GM21423 (cell line): Measurements from ENCODE around the gene TUBA8.
A peak's percentile ranks its signal among the peaks of the same experiment; 100 is the strongest.
"Not testable (repeated sequence)": the region's sequence is repeated elsewhere in the genome, so short reads cannot be mapped to it uniquely, and the experiment has no call there.

Experiments
- ATAC-seq: cut with Tn5 transposase; IDR thresholded peaks from one replicate; pipeline ENCODE4 v1.9.1; 2021; ENCODE audit warnings: mild to moderate bottlenecking, moderate library complexity; ENCODE audit not compliant: unreplicated experiment

Gene TUBA8

DNA sequence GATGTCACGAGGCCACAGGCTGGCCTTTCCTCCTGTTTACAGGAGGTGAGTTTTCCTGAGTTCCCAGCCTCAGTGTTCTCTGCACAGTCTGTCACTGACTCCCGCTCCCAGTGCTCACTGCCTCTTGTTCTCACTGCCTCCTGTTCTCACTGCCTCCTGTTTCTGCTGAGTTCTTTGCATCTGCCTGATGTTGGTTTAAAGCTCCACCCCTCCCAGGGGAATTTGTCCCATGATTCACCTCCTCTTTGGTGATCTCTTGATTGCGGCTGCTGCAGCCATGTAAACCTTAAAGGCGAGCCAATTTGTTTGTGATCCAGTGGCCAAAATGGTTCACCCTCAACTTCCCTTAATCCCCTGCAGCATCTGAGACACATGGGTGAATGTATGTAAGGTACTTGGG is 6.0 kb upstream of the TUBA8 start:
- ATAC-seq = no peak

DNA sequence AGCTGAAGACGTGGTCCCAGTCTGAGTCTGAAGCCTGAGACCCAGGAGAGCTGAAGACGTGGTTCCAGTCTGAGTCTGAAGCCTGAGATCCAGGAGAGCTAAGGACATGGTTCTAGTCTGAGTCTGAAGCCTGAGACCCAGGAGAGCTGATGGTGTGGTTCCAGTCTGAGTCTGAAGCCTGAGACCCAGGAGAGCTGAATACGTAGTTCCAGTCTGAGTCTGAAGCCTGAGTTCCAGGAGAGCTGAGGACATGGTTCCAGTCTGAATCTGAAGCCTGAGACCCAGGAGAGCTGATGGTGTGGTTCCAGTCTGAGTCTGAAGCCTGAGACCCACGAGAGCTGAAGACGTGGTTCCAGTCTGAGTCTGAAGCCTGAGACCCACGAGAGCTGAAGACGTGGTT is 4.6 kb upstream of the TUBA8 start:
- ATAC-seq = not testable (repeated sequence)

DNA sequence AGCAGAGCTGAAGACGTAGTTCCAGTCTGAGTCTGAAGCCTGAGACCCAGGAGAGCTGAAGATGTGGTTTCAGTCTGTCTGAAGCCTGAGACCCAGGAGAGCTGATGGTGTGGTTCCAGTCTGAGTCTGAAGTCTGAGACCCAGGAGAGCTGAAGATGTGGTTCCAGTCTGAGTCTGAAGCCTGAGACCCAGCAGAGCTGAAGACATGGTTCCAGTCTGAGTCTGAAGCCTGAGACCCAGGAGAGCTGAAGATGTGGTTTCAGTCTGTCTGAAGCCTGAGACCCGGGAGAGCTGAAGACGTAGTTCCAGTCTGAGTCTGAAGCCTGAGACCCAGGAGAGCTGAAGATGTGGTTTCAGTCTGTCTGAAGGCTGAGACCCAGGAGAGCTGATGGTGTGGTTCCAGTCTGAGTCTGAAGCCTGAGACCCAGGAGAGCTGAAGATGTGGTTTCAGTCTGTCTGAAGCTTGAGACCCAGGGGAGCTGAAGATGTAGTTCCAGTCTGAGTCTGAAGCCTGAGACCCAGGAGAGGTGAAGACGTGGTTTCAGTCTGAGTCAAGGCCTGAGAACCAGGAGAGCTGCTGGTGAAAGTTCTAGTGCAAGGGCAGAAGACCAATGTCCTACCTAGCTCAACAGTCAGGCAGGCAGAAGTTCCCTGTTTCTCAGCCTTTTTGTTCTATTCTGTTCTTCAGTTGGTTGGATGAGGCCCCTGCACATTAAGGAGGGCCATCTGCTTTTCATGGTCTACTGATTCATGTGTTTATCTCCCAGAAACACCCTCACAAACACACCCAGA is 3.9 kb upstream of the TUBA8 start:
- peak; percentile 53 for ATAC-seq

DNA sequence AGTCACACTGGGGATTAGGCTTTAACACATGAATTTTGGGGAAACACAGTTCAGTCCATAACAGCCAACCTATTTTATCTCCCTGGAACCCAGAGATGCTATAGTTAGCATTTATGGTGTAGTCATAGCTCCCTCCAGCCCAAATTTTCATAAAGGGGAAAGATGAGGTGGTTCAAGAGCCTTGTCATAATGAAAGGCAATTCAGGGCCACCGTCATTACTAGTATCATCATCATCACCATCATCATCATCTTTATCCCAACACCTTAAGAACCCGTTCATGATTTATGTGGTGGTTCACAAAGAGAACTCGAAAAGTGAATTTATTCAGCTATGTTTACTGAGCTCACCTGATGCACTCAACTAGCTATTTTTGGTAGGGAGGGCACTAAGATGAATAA is 2.4 kb upstream of the TUBA8 start:
- ATAC-seq = no peak

DNA sequence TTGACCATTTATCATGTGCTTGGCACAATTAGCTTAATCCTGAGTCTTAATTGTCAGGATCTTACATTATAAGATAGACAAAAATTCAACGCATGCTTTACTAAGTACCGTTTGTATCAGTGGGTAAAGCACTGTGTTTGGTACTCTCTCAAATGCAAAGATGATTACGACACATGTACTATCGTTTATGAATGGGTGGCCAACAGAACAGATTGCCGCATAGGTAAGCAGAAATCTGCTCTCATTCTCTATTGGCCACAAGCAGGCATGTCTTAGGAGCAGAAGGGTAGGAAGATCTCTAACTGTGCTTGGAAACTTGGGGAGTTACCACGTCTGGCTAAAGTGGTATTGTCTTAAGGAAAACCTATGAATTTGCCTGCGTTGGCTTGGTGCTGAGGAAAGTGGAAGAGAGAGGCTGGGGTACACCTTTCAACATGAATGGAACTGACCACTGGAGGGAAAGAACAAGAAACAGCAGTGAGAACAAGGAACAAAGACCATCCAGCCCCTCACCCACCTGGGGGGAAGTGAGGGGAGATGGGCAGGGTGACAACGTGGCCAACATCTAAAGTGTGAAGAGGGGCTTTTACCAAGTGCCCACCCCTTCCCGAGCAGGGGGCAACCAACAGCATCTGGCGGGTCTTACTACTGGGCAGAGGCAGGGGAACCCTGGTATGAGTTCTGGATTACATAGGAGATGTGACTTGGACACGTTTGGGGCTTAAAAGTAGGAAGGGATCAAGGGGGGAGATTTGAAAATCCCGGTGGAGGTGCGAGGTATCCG is 1.0 kb upstream of the TUBA8 start:
- no peak for ATAC-seq

DNA sequence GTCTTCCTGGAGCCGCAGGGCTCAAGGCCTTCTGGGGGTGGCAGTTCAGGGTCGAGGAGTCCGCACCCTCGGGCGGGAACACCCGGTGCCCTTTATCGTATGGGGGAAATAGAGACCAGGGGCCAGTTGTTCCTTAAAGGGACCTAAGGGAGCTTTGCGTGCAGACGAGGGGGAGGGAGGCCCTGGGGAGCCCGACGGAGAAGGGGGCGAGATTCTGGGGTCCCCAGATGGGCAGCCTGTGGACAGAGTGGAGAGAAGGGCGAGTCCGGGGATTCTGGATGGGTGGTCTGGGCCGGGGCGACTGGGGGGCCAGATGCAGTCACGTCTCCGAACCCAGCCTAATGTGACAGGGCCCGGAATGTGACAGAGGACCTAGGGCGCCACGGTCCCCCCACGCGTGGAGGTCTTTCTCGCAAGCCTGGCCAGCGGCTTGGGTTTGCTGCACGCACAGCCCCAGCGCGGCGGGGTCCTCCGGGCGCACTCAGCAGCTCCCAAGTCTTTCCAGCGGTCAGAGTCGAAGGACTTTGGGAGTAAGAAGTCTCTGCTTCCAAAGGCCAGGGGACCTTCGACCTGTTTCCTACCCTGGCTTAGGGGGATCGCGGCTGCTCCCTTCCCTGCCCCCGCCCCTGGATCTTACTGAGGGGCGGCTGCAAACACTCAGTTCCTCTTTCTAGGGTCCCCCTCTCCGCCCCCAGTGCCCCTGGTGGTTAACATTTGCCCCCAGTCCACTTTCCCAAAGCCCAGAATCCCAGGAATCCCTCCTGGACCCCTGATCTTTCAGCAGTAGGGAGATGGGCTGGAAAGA is 547 bp downstream of the TUBA8 start:
- no peak for ATAC-seq

DNA sequence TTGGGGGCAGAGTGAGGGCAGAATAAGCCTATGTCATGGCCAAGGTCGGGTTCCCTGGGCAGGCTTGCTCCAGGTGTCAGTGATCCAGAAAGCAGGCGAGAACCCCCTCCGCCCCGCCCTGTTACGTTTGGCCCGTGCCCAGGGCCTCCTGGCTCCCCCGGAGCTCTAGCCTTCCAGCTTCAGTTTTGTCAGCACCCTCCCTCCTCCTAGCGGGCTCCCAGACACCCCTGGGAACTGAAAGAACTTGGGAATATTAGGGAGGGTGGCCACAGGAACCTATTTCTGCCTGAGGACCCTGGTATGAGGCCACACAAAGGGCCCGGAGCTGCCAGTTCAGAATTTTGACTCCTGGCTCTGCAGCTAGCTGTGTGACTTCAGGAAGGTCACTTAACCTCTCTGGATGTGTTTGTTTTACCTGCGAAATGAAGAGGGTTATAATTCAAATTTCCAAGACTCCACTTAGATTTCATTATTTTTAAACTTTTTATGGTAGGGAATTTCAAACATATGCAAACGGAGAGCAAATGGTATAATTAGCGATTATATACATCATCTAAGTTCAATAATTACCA is 1.2 kb downstream of the TUBA8 start:
- no peak for ATAC-seq

DNA sequence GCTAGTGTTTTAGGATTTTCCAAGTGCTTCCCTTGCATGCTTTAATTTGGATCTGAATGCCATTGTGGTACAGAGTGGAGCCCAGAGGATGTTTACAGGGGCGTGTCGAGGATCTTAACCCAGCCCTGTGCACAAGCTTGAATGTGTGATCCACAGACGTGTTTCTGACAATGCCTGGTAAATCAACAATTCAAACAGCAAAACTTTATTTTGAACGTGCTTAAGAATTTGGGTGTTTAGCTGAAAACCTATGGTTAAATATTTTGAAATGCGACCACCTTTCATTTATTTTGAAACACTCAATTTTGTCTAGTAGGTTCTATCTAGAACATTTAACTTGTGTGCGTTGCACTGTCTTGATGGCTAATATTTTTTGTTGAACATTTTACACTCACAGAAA is 1.8 kb downstream of the TUBA8 start:
- no peak for ATAC-seq

DNA sequence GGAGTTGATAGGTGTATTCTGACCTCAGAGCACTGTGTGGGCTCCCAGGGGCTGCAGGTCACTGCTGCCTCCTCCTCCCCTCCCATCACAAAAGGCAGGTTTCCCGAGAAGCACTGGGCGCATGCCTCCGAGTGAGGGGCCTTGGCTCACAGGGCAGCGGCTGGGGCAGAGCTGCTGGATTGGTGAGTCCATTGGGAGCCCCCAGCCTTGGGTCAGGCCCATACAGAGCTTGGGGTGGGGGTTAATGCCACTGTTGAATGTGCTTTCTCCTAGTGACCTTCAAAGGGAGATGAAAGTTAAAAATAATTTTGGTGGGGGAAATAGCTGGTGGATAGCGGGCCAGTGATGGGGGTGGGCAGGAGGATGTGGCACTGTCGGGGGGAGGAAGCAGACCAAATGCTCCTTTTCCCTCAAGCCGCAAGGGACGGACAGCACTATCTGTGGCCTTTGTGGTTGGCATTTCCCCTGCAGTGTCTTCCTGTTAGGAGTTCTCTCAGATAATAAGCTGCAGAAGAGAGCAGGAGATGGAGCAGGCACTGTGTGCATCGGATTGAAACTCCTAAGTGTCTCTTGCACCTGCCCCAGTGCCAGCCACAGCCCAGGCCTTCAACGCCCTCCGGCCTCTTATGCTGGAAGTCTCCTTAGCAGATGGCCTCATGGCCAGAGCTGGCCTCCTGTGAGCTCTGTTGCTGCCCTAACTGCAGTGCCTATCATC is 3.2 kb downstream of the TUBA8 start:
- no peak for ATAC-seq

DNA sequence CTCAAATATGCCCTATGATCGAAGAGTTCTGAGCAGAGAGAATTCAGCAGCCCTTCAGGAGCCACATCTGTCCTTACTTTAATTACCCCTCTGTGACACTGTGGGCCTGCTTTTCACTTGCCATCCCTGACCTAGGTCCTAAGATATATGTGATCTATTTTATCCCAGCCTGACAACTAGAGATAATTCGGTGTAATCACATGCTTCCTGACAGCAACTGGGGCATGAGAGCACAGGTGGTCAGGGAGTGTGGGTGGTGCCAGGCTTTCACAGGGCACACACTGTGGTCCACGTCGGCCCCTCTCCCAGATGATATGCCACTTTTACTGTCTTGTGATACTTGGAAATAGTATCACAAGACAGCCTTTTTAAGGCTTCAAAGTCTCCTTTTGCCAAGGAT is 3.9 kb downstream of the TUBA8 start:
- ATAC-seq = no peak

DNA sequence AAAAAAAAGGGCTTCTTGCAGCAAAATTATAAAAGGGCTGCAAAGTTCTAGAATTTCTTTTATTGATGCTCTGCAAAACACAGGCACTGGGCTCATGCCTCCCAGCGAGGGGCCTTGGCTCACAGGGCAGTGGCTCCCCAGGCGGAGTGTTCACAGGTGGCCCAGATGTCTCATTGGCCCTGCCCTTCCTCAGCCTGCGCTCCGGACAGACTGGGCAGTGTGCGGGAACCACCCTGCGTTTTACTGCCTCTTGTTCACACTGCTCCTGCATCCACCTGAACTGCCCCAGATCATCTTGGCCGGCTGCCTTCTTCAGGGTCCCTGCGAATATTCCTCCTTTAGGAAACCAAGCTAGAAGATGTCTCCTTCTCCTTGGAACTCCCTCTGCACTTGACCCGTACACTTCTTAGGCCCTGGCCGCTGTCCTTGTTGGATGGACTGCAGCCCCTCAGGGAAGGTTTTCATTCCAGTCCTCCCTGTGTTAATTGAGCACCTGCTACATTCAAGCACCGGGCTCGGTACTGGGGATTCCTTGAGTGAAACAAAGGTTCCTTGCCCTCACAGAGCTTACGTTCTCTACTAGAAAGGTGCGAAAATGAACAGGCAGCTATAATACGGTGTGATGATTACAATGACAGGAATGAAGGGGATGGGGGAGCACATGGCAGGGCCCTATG is 4.5 kb downstream of the TUBA8 start:
- no peak for ATAC-seq

DNA sequence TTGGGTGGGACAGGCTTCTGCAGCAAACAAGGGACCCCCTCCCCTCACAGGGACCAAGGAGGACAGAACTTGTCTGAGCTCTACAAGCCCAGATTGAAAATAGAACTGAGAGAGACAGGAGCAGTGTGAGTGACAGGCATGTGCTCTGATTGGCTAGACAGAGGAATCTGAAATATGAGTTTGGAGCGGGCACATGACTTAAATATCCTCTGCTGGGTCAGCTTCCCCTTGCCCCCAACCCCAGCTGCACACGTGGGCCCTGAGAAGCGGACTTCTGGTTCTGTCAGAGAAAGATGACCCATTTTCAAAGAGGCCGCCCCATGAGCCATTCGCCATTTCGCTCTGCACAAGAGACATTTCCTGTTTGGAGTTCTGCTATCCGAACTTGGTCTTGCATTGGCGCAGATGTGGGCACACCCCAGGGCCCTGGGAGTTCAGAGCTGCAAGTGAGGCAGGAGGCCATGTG is 5.3 kb downstream of the TUBA8 start:
- ATAC-seq = no peak

DNA sequence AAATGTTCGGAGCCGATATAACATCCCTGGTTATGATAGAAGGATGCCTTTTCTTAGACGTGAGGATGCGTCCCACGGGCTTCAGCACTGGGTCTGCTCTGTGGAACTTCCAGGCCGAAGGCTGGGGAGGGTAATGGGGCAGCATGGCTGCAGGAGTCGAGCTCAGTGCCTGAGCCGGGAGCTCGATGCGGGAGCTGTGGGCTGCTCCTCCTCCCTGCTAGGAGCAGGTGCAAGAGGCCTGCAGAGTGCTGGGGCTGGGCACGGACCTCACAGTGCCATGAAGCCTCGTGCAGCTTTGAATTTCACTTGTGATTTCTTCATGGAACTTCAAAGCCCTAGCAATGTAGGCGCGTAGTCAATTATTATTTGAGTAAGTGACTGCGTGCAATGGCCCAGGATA is 6.0 kb downstream of the TUBA8 start:
- no peak for ATAC-seq

DNA sequence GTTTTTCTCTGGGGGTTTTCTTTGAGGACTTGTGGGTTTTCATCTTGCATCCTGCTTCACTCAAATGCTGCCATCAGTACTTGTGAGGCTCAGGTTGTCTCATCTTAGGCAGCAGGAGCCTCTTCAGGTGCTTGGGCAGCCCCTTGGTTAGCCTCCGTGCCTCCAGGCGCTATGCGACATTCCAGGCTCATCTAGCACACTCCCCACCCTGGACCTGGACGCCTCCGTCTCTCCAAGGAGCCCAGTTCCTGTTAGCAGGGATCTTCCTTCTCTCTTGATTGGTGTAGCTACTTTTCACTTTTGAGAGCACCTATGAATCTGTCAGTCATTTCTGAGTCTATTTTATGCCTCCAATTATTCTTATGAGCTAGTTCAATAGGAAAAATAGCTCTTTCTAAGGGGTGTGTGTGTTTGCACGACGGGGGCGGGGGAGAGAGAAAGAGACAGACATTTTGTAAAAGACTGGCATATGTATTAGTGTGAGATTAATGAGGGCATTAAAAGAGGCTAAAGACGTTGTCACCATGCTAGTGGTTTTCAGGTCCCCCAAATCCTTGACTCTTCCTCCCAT is 7.8 kb downstream of the TUBA8 start:
- no peak for ATAC-seq

DNA sequence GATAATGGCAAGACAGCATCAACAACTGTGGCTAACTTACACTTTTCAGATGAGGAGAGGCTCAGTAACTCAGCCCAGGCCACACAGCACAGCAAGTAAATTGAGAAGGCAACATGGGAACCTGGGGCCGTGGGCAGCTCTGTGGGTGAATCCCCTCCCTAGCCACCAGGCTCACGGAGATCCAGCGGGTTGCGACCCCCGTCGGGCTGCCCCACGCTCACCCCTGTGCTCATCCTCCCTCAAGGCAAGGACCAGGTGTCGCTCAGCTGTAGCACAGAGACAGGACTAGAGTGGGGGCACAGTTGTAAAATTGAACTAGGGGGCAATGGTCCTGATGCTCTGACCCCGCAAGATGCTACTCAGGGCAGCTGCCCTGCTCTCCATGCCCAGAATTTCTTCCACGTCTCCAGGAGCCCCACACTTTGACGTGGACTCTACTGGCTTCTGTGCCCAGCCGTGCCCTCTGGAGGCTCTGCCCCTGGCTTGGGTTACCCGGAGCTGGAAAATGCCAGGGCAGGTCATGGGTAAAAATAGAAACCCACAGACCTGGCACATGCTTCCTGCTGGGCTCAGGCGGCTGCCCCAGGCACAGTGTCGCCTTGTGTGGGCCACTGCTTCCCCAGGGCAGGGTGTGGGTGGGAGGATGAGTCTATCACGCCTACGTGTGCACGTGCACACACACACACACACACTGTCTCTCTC is 9.0 kb downstream of the TUBA8 start:
- ATAC-seq = no peak

DNA sequence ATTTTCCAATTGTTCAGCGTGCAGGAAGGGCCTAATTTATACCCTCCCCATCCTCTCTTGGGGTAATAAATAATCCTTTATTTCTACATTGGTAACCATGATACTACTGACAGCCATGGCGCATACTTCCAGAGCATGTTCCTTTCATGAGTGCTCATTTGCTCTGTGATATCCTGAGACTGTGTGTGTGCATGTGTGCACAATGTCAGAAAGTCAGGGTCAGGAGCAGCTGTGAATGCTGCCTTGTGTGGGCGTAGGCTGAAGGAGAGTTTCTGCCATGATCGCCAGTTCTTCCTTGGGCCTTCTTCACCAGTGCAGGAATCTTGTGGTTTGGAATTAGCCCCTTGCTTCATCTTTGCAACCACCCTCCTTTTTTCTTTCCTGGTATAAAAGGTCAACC is 10.2 kb downstream of the TUBA8 start:
- no peak for ATAC-seq

DNA sequence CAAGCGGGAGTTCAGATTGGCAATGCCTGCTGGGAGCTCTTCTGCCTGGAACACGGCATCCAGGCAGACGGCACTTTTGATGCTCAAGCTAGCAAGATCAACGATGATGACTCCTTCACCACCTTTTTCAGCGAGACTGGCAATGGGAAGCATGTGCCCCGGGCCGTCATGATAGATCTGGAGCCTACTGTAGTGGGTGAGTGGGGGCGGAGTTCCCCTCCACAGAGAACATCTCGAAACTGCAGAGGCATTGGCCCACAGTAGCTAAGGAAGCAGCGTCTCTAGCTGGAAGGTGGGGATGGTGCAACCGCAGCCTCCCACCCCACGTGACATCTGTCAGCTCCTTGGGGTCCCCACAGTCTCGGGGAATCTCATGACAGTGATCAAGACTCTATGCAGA is 10.9 kb downstream of the TUBA8 start:
- no peak for ATAC-seq

DNA sequence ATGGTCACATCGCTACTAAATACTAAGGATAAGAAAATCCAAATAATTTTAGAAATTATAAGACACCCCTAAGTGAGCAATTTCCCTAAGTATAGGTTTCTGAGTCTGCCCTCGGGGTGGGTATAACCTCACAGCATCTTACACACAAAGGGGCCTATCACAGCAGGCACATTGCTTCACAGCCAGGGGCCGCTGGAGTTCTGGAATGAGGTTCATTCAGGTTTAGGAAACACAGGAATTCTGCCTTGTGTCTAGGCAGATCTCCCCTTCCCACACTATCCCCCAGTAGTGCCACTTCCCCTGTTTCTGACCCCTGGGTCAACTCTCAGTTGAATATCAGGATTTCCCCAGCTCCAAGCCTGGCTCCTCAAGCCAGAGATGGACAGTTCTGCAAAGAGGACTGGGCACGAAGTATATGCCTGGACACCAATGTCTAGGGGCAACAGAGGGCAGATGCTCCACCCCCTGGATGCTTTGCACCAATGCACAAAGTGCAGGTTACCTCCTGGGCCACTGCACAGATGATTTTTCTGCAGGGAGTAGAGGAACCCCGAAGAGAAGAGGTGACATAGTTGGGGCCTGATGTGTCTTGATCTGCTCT is 11.4 kb downstream of the TUBA8 start:
- ATAC-seq = no peak
